Measurements from ENCODE around the gene TLCD3B. TPM values are rescaled to one million over a fixed set of nuclear protein-coding genes. Genes with fewer than 3 reads are reported as not detected.

Gene TLCD3B
- total and polyA plus RNA-seq, 4 donors = 0.03 to 0.43 TPM; not detected in 2

DNA sequence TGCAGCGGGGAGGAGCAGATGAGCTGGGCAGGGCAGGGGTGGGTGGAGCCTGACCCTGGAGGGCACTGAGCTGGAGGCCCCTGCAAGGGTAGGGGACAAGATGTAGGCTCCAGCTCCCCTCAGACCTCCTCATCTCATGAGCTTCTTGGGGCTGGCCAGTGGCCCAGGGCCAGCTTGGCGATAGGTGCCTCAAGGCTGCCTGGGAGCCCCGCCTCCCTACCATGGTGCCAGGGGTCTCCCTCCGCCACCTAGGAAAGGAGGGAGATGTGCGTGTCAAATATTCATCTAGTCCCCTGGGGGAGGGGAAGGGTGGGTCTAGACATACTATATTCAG lies 39.5 kb downstream of the TLCD3B start:
- TF ChIP-seq, protein P1, sequence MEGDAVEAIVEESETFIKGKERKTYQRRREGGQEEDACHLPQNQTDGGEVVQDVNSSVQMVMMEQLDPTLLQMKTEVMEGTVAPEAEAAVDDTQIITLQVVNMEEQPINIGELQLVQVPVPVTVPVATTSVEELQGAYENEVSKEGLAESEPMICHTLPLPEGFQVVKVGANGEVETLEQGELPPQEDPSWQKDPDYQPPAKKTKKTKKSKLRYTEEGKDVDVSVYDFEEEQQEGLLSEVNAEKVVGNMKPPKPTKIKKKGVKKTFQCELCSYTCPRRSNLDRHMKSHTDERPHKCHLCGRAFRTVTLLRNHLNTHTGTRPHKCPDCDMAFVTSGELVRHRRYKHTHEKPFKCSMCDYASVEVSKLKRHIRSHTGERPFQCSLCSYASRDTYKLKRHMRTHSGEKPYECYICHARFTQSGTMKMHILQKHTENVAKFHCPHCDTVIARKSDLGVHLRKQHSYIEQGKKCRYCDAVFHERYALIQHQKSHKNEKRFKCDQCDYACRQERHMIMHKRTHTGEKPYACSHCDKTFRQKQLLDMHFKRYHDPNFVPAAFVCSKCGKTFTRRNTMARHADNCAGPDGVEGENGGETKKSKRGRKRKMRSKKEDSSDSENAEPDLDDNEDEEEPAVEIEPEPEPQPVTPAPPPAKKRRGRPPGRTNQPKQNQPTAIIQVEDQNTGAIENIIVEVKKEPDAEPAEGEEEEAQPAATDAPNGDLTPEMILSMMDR (IDR thresholded peaks at IDR 0.05; ENCODE audit: control extremely low read depth, extremely low read depth) = no peak
- Histone ChIP-seq H3K27ac (ENCODE audit: low read depth in 1 of 2, low read length in 1 of 2) (peak overlapping the region in 1 of 2 donors; percentile 58), H3K36me3 (ENCODE audit: control insufficient read depth in 4 of 4, insufficient read depth in 4 of 4, low read length in 4 of 4) (peaks cover 2 to 61% (median 31%) of the 10 kb centered on the region in 4 donors), H3K4me1 (ENCODE audit: control insufficient read depth in 5 of 5, insufficient read depth in 5 of 5, low read length in 5 of 5) (peaks cover 0 to 18% (median 14%) of the 10 kb centered on the region in 5 donors), H3K4me3 (no peak overlapping the region), H3K9me3 (ENCODE audit: control insufficient read depth in 4 of 4, insufficient read depth in 3 of 4, low read length in 3 of 4) (no peaks in the 10 kb centered on the region), H3K27me3 (ENCODE audit: control insufficient read depth in 3 of 3, insufficient read depth in 3 of 3, low read length in 2 of 3) (no peaks in the 10 kb centered on the region), H3K9ac (ENCODE audit: insufficient read depth in 1 of 2, low read length in 2 of 2) (no peak overlapping the region)
- DNase-seq (no peak), ATAC-seq (ENCODE audit: insufficient read depth, low FRiP score) (no peak)
- WGBS, 2 donors = 90 to 94% methylated on average over 5 of the region's 5 CpGs

DNA sequence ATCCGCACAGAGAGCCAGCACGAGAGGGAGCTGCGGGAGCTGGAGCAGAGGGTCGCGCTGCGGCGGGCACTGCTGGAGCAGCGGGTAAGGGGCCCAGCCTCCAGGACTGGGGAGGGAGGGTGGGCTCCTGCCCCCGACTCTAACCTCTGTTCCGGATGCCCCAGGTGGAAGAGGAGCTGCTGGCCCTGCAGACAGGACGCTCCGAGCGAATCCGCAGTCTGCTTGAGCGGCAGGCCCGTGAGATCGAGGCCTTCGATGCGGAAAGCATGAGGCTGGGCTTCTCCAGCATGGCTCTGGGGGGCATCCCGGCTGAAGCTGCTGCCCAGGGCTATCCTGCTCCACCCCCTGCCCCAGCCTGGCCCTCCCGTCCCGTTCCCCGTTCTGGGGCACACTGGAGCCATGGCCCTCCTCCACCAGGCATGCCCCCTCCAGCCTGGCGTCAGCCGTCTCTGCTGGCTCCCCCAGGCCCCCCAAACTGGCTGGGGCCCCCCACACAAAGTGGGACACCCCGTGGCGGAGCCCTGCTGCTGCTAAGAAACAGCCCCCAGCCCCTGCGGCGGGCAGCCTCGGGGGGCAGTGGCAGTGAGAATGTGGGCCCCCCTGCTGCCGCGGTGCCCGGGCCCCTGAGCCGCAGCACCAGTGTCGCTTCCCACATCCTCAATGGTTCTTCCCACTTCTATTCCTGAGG lies 40.0 kb downstream of the TLCD3B start:
- Histone ChIP-seq H3K27ac (ENCODE audit: low read depth in 1 of 2, low read length in 1 of 2) (peak overlapping the region in 1 of 2 donors; percentile 58), H3K4me3 (no peak overlapping the region), H3K9me3 (ENCODE audit: control insufficient read depth in 4 of 4, insufficient read depth in 3 of 4, low read length in 3 of 4) (no peaks in the 10 kb centered on the region), H3K9ac (ENCODE audit: insufficient read depth in 1 of 2, low read length in 2 of 2) (no peak overlapping the region), H3K36me3 (ENCODE audit: control insufficient read depth in 4 of 4, insufficient read depth in 4 of 4, low read length in 4 of 4) (peaks cover 4 to 66% (median 34%) of the 10 kb centered on the region in 4 donors), H3K4me1 (ENCODE audit: control insufficient read depth in 5 of 5, insufficient read depth in 5 of 5, low read length in 5 of 5) (peaks cover 0 to 18% (median 12%) of the 10 kb centered on the region in 5 donors), H3K27me3 (ENCODE audit: control insufficient read depth in 3 of 3, insufficient read depth in 3 of 3, low read length in 2 of 3) (no peaks in the 10 kb centered on the region)
- ATAC-seq (ENCODE audit: insufficient read depth, low FRiP score) = no peak
- 91 to 92% methylated on average over 32 to 35 of the region's 35 CpGs for WGBS, 2 donors
- TF ChIP-seq, protein P1 (IDR thresholded peaks at IDR 0.05; ENCODE audit: control extremely low read depth, extremely low read depth) = no peak
- DNase-seq = no peak

DNA sequence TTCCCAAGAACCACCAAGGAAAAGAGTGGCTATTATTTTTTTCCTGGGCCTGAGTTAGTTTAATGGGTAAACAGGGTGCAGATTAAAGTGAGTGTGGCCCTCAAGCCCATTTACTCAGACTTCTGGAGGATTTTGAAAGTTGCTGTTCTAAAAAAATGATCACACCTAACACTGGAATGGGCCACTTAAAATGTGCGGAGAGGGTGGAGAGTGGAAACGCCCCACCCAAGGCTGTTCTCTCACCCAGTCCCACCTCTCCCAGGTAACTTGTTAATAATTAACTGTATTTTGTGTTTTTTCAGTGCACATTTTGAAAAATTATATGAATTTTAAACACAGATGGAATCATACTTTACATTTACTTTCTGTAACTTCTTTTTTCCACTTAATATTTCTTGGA lies 41.0 kb downstream of the TLCD3B start:
- H3K27me3 ChIP-seq (ENCODE audit: control insufficient read depth in 3 of 3, insufficient read depth in 3 of 3, low read length in 2 of 3) = no peaks in the 10 kb centered on the region
- TF ChIP-seq, protein P1 (IDR thresholded peaks at IDR 0.05; ENCODE audit: control extremely low read depth, extremely low read depth) = no peak
- peaks cover 12 to 76% (median 42%) of the 10 kb centered on the region in 4 donors for H3K36me3 ChIP-seq (ENCODE audit: control insufficient read depth in 4 of 4, insufficient read depth in 4 of 4, low read length in 4 of 4)
- no peak overlapping the region for H3K27ac ChIP-seq (ENCODE audit: low read depth in 1 of 2, low read length in 1 of 2)
- H3K9ac ChIP-seq (ENCODE audit: insufficient read depth in 1 of 2, low read length in 2 of 2) = no peak overlapping the region
- no peak overlapping the region for H3K4me3 ChIP-seq
- WGBS, 2 donors = 83% methylated on average over 2 of the region's 2 CpGs
- no peak for DNase-seq
- H3K9me3 ChIP-seq (ENCODE audit: control insufficient read depth in 4 of 4, insufficient read depth in 3 of 4, low read length in 3 of 4) = no peaks in the 10 kb centered on the region
- peaks cover 0 to 18% (median 11%) of the 10 kb centered on the region in 5 donors for H3K4me1 ChIP-seq (ENCODE audit: control insufficient read depth in 5 of 5, insufficient read depth in 5 of 5, low read length in 5 of 5)
- peak; percentile 36 for ATAC-seq (ENCODE audit: insufficient read depth, low FRiP score)

All from lung (tissue), 12 donors.